Effector CD8-positive, alpha-beta T cell (primary cell): Measurements from ENCODE around the gene TTLL6.
A peak's percentile ranks its signal among the peaks of the same experiment; 100 is the strongest.

Source experiments
- DNase-seq: peaks from one replicate; lab custom pipeline; 2025; lab: John Stamatoyannopoulos, UW

TTLL6 gene

GRCh38 chr17:48737330-48738043, 79.5 kb downstream of the TTLL6 start:
- DNase-seq = no peak

- DNase-seq = no peak
Measured at GRCh38 chr17:48735062-48735351, 82.0 kb downstream of the TTLL6 start.

GRCh38 chr17:48734333-48735061, 82.5 kb downstream of the TTLL6 start:
- no peak for DNase-seq

- no peak for DNase-seq
Measured at GRCh38 chr17:48733632-48734328, 83.2 kb downstream of the TTLL6 start.

- DNase-seq = no peak
Measured at GRCh38 chr17:48732688-48733629, 84.1 kb downstream of the TTLL6 start.

- DNase-seq = no peak
Measured at GRCh38 chr17:48731355-48731754, 85.7 kb downstream of the TTLL6 start.

- DNase-seq = no peak
Measured at GRCh38 chr17:48730240-48730550, 86.8 kb downstream of the TTLL6 start.

- DNase-seq = no peak
Measured at GRCh38 chr17:48729335-48730239, 87.4 kb downstream of the TTLL6 start.

GRCh38 chr17:48728232-48729231, 88.5 kb downstream of the TTLL6 start, which contains the start of gene HOXB13:
Gene HOXB13, minus strand, starts transcription at chr17:48728750. Its CDS starts 157 bp downstream, at chr17:48728593.
- peak; percentile 15 for DNase-seq

- DNase-seq = no peak
Measured at GRCh38 chr17:48727415-48728175, 89.4 kb downstream of the TTLL6 start.

GRCh38 chr17:48726916-48727286, 90.1 kb downstream of the TTLL6 start:
- no peak for DNase-seq

GRCh38 chr17:48726114-48726915, 90.7 kb downstream of the TTLL6 start:
- DNase-seq = no peak

- no peak for DNase-seq
Measured at GRCh38 chr17:48725288-48726064, 91.6 kb downstream of the TTLL6 start.

- DNase-seq = no peak
Measured at GRCh38 chr17:48725004-48725287, 92.1 kb downstream of the TTLL6 start.

GRCh38 chr17:48724251-48725003, 92.6 kb downstream of the TTLL6 start:
- peak; percentile 65 for DNase-seq

- DNase-seq = no peak
Measured at GRCh38 chr17:48723423-48724250, 93.4 kb downstream of the TTLL6 start.
